Measurements from ENCODE around the gene SMAD7. TPM values are rescaled to one million over a fixed set of nuclear protein-coding genes. Genes with fewer than 3 reads are reported as not detected.

The SMAD7 gene
- total RNA-seq, 4 donors from 2014 or later: 19.6 to 23.9 (median 20.7) TPM

DNA sequence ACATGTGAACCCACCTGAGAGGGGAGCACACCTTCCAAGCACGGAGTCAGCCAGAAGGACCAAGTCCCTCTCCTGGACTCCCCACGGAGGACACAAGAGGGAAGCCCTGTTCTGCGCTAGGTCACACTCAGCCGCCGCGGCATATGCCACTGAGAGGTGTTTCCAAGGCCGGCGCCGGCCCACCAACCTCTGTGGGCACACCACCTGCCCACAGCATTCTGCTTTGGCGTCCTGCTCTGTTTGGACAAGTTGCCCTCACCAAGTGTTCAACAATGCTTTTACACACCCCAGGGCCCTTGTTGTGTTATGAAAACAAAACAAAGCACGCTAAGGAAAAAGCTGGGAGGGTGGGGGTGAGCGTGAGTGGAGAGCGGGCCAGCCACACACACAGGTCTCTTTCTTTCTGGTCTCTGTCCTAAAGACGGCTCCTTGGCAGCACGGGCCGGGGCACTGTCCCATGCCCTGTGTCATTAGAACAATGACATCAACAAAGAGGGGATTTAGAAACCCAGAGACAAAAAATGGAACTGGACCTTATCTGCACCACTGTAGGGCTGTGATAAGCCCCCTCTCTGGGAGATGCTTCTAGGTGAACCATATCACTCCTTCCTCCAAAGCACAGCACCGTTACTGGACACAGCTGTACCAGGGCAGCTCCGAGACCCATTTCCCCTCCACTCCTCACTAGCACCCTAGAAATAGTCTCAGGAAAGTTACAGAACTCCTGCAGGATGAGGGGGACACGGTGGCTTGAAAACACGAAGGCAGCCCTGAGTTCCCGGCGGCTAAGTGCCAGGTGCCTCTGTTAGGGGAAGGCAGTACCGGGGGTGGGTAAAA lies 17.0 kb downstream of the SMAD7 start:
- WGBS, 2 donors: 54 to 63% methylated on average over 19 to 21 of the region's 23 CpGs
- no peak overlapping the region for H3K4me3 ChIP-seq (ENCODE audit: low read depth, poor library complexity, severe bottlenecking)
- TF ChIP-seq, protein P1, sequence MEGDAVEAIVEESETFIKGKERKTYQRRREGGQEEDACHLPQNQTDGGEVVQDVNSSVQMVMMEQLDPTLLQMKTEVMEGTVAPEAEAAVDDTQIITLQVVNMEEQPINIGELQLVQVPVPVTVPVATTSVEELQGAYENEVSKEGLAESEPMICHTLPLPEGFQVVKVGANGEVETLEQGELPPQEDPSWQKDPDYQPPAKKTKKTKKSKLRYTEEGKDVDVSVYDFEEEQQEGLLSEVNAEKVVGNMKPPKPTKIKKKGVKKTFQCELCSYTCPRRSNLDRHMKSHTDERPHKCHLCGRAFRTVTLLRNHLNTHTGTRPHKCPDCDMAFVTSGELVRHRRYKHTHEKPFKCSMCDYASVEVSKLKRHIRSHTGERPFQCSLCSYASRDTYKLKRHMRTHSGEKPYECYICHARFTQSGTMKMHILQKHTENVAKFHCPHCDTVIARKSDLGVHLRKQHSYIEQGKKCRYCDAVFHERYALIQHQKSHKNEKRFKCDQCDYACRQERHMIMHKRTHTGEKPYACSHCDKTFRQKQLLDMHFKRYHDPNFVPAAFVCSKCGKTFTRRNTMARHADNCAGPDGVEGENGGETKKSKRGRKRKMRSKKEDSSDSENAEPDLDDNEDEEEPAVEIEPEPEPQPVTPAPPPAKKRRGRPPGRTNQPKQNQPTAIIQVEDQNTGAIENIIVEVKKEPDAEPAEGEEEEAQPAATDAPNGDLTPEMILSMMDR (IDR thresholded peaks at IDR 0.05): no peak
- TF ChIP-seq POLR2A (IDR thresholded peaks at IDR 0.05): no peak
- no peak for DNase-seq (ENCODE audit: low spot score in 2 of 2)
- intact Hi-C loops (cut with DNase I; ENCODE audit: low total_unique reads): no loop called here

DNA sequence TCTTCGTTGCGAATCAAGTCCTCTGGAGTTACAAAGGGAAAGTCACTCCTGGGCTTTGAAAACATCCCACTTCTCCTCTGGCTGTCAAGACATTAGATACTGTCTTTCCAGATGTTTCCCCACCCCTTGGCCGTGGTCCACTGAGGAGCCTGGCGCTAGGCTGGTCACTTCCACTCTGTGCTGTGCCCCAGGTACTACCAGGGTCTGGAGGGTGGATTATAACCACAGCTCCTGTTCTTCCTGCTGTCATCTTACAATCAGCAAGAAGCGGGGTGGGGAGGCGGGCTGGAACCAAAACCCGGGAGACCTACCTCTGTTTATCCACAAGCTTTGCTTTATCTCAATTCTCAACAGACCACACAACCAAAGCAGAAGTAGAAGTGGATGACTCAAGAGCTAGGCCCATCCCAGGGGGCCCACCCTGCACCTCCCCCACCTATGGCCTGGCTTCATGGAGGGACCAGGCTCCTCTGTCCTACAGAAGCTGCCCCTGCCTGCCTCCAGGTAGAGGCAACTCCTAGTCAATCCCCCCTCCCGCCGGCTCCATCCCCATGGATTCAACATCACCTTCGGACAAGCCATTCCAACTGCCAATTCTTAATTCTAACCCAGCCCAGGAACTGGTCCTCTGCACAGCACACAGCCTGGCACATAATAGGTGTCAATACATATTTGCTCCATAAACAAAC lies 17.8 kb downstream of the SMAD7 start:
- no peak for TF ChIP-seq POLR2A (IDR thresholded peaks at IDR 0.05)
- TF ChIP-seq, protein P1 (IDR thresholded peaks at IDR 0.05): no peak
- no peak overlapping the region for H3K4me3 ChIP-seq (ENCODE audit: low read depth, poor library complexity, severe bottlenecking)
- intact Hi-C loops (cut with DNase I; ENCODE audit: low total_unique reads): no loop called here
- DNase-seq (ENCODE audit: low spot score in 2 of 2): peak in 1 of 2 donors; percentile 91
- 55 to 56% methylated on average over 10 of the region's 10 CpGs for WGBS, 2 donors

GRCh38 chr18:48932462-48932818 lies 18.3 kb downstream of the SMAD7 start:
- TF ChIP-seq, protein P1 (IDR thresholded peaks at IDR 0.05): no peak
- no peak for TF ChIP-seq POLR2A (IDR thresholded peaks at IDR 0.05)
- 23 to 36% methylated on average over 7 of the region's 7 CpGs for WGBS, 2 donors
- intact Hi-C loops (cut with DNase I; ENCODE audit: low total_unique reads): no loop called here
- DNase-seq (ENCODE audit: low spot score in 2 of 2): no peak
- no peak overlapping the region for H3K4me3 ChIP-seq (ENCODE audit: low read depth, poor library complexity, severe bottlenecking)

GRCh38 chr18:48931680-48932461 lies 18.9 kb downstream of the SMAD7 start:
- no peak overlapping the region for H3K4me3 ChIP-seq (ENCODE audit: low read depth, poor library complexity, severe bottlenecking)
- WGBS, 2 donors: 40 to 52% methylated on average over 11 of the region's 11 CpGs
- TF ChIP-seq, protein P1 (IDR thresholded peaks at IDR 0.05): no peak
- TF ChIP-seq POLR2A (IDR thresholded peaks at IDR 0.05): no peak
- no peak for DNase-seq (ENCODE audit: low spot score in 2 of 2)
- intact Hi-C loops (cut with DNase I; ENCODE audit: low total_unique reads): no loop called here

GRCh38 chr18:48930926-48931325 lies 19.8 kb downstream of the SMAD7 start:
- no peak overlapping the region for H3K4me3 ChIP-seq (ENCODE audit: low read depth, poor library complexity, severe bottlenecking)
- intact Hi-C loops (cut with DNase I; ENCODE audit: low total_unique reads): no loop called here
- TF ChIP-seq POLR2A (IDR thresholded peaks at IDR 0.05): no peak
- TF ChIP-seq, protein P1 (IDR thresholded peaks at IDR 0.05): no peak
- 58 to 83% methylated on average over 3 of the region's 3 CpGs for WGBS, 2 donors
- no peak for DNase-seq (ENCODE audit: low spot score in 2 of 2)

Measured in lower leg skin (tissue), 4 donors.